ENCODE measurements around the gene ALDH1A1. TPM values are rescaled to one million over a fixed set of nuclear protein-coding genes. Genes with fewer than 3 reads are reported as not detected.

The ALDH1A1 gene
- total RNA-seq, result 10.8 and 17.9 TPM in 2 replicates

DNA sequence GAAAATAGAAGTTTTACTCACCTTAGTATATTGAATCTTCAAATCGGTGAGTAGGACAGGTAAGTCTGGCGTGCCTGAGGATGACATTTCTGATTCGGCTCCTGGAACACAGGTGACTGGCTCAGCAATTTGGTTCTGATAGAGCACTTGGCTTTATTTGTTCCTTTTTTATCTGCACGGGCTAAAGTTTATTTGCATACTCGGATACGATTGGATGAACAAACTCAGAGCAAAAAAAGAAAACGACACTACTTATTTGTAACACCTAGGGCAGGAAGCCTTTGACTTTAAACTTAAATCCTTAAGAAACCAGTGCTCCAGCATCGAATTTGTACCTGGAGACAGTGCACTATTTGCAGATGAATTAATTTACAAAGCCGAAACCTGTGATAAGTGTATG lies at the start of gene ALDH1A1:
ALDH1A1 (minus strand) TSS at position 140 of the 400 bp plus-strand sequence; CDS start at position 87, 53 bp downstream.

Other genes with a start within 250 kb of the ALDH1A1 start
- 691 and 1,333 TPM in 2 replicates for gene ANXA1, start 198.8 kb upstream of the ALDH1A1 start, total RNA-seq